Endothelial cell of umbilical vein (primary cell): Measurements from ENCODE around the gene BRME1. TPM values are rescaled to one million over a fixed set of nuclear protein-coding genes. Genes with fewer than 3 reads are reported as not detected.

Source experiments
- BruUV-seq: library from RNA; stranded (reverse); fragments of 400-500 nt; replicated peaks from 2 replicates; lab custom pipeline; 2021; lab: Mats Ljungman, UMichigan
- CTCF ChIA-PET: fragments of 300-600, 350-600 bp; sonication (Branson Sonifier 250); formaldehyde crosslinking; loops from one replicate; lab custom pipeline; 2021; ENCODE audit warnings: antibody characterized with exemption, inconsistent platforms; lab: Charles Lee
- POLR2A ChIA-PET: fragments of 300-600, 350-600 bp; sonication (Branson Sonifier 250); formaldehyde crosslinking; loops from one replicate; lab custom pipeline; 2021; ENCODE audit warnings: antibody characterized with exemption, inconsistent platforms; lab: Charles Lee
- DNase-seq: peaks from one replicate; pipeline ENCODE4 v3.0.0-alpha.2; 2011; ENCODE audit warnings: low read depth, low spot score
- FAIRE-seq: peaks from 2 replicates; lab custom pipeline; 2011; peaks lifted over from hg19 to GRCh38; lab: Jason Lieb, UNC
- H2AFZ ChIP-seq: 2 replicates; pipeline ENCODE4 v1.6.0; 2012; ENCODE audit warnings: low read depth, low read length, control low read depth, inconsistent platforms
- H3K27ac ChIP-seq: 2 replicates; pipeline ENCODE4 v1.5.1; 2011; ENCODE audit warnings: low read depth, mild to moderate bottlenecking, control low read depth, low read length, moderate library complexity; ENCODE audit not compliant: insufficient read depth
- H3K27me3 ChIP-seq, 2 experiments: 2 replicates each; pipeline versions ENCODE4 v1.6.0 to v1.6.1; 2011; ENCODE audit warnings: low read length in 2 of 2, mixed read lengths in 1 of 2; ENCODE audit not compliant: control insufficient read depth in 2 of 2, insufficient read depth in 2 of 2
- H3K36me3 ChIP-seq, 2 experiments: 2 replicates in 1 of 2; 3 replicates in 1 of 2; pipeline ENCODE4 v1.5.1; 2011; ENCODE audit warnings: low read length in 2 of 2, mild to moderate bottlenecking in 1 of 2, moderate library complexity in 1 of 2; ENCODE audit not compliant: control insufficient read depth in 2 of 2, insufficient read depth in 2 of 2; ENCODE audit errors: extremely low read depth in 1 of 2
- H3K4me1 ChIP-seq: 3 replicates; pipeline ENCODE4 v1.5.1; 2011; ENCODE audit warnings: mild to moderate bottlenecking, low read length; ENCODE audit not compliant: control insufficient read depth, insufficient read depth; ENCODE audit errors: extremely low read depth
- H3K4me2 ChIP-seq: 2 replicates; pipeline ENCODE4 v1.6.1; 2011; ENCODE audit warnings: low read length, control low read depth, mixed read lengths; ENCODE audit not compliant: insufficient read depth
- H3K4me3 ChIP-seq, 3 experiments: fragments of 200-600 bp in 1 of 3; sonication (generic), shearing (Covaris generic) in 1 of 3; replicated peaks in 1 of 3; 2 replicates each; pipeline ENCODE4 v1.5.1; 2011 to 2016; ENCODE audit warnings: control low read depth in 3 of 3, low read length in 3 of 3, mild to moderate bottlenecking in 2 of 3, inconsistent platforms in 1 of 3, low read depth in 1 of 3, moderate library complexity in 1 of 3; ENCODE audit not compliant: insufficient read depth in 1 of 3
- H3K79me2 ChIP-seq: 2 replicates; pipeline ENCODE4 v1.6.0; 2012; ENCODE audit warnings: low read length, inconsistent platforms; ENCODE audit not compliant: control insufficient read depth, insufficient read depth
- H3K9ac ChIP-seq: replicated peaks from 2 replicates; pipeline ENCODE3; 2011; ENCODE audit warnings: low read length, control low read depth; ENCODE audit not compliant: insufficient read depth; ENCODE audit errors: extremely low read depth
- H3K9me1 ChIP-seq: replicated peaks from 3 replicates; pipeline ENCODE4 v1.6.0; 2011; ENCODE audit warnings: mild to moderate bottlenecking, low read length; ENCODE audit not compliant: control insufficient read depth, insufficient read depth; ENCODE audit errors: extremely low read depth
- H3K9me3 ChIP-seq: replicated peaks from 2 replicates; pipeline ENCODE4 v1.5.1; 2012; ENCODE audit warnings: low read length, inconsistent platforms; ENCODE audit not compliant: control insufficient read depth, insufficient read depth
- H4K20me1 ChIP-seq: replicated peaks from 2 replicates; pipeline ENCODE3; 2011; ENCODE audit warnings: mild to moderate bottlenecking, low read length; ENCODE audit not compliant: control insufficient read depth, insufficient read depth; ENCODE audit errors: extremely low read depth
- CTCF ChIP-seq, 2 donors: IDR thresholded peaks; 1 replicate in 1 of 2; 2 replicates in 1 of 2; pipeline ENCODE4 v1.5.1; 2011; ENCODE audit warnings: low read length in 2 of 2, mild to moderate bottlenecking in 2 of 2, moderate library complexity in 2 of 2, control low read depth in 1 of 2, inconsistent platforms in 1 of 2, low read depth in 1 of 2; ENCODE audit not compliant: insufficient read depth in 1 of 2; ENCODE audit errors: extremely low read depth in 1 of 2
- EZH2 ChIP-seq: IDR thresholded peaks from 2 replicates; pipeline ENCODE4 v1.6.1; 2012; ENCODE audit warnings: borderline replicate concordance, low read depth, mild to moderate bottlenecking, moderate library complexity, low read length, inconsistent platforms; ENCODE audit not compliant: severe bottlenecking
- FOS ChIP-seq: IDR thresholded peaks from 2 replicates; pipeline ENCODE4 v1.6.1; 2011; ENCODE audit warnings: mild to moderate bottlenecking, low read length, moderate library complexity, borderline replicate concordance; ENCODE audit not compliant: insufficient read depth
- GATA2 ChIP-seq: IDR thresholded peaks from 2 replicates; pipeline ENCODE4 v1.7.0; 2011; ENCODE audit warnings: low read depth, mild to moderate bottlenecking, moderate library complexity, mixed read lengths, low read length; ENCODE audit not compliant: insufficient read length, insufficient read depth
- JUN ChIP-seq: IDR thresholded peaks from 2 replicates; pipeline ENCODE4 v1.6.1; 2011; ENCODE audit warnings: borderline replicate concordance, low read depth; ENCODE audit not compliant: insufficient read length, insufficient read depth
- MAX ChIP-seq: IDR thresholded peaks from 2 replicates; pipeline ENCODE4 v1.6.1; 2011; ENCODE audit not compliant: insufficient read depth, insufficient read length
- MYC ChIP-seq: IDR thresholded peaks from one replicate; pipeline ENCODE4 v1.6.1; 2011; ENCODE audit warnings: mild to moderate bottlenecking, low read depth, low read length
- POLR2A ChIP-seq: IDR thresholded peaks from 2 replicates; pipeline ENCODE4 v1.6.1; 2012; ENCODE audit warnings: low read depth, mild to moderate bottlenecking, control low read depth, low read length
- POLR2AphosphoS5 ChIP-seq: IDR thresholded peaks from 2 replicates; pipeline ENCODE4 v1.6.1; 2012; ENCODE audit warnings: low read depth, mild to moderate bottlenecking, control low read depth, low read length, moderate library complexity; ENCODE audit not compliant: insufficient read depth
- dilution Hi-C: fragments of 300-500 bp; cut with MboI; formaldehyde crosslinking; loops from one replicate; pipeline ENCODE4 v1.15.0; 2019; ENCODE audit warnings: low sequenced_read_pairs; ENCODE audit not compliant: extremely low pct_ligation_motif_present
- intact Hi-C: fragments of 100-400 bp; cut with micrococcal nuclease; formaldehyde crosslinking; loops from one replicate; pipeline ENCODE4 v1.10.0; 2022
- polyA plus RNA-seq, 4 experiments: library from polyadenylated mRNA; depleted of rRNA in 3 of 4; stranded (reverse) in 3 of 4; unstranded in 1 of 4; fragments of >200 nt; gene quantifications; 2 replicates each; pipeline versions ENCODE4 v1.2.1 to v1.2.3, GENCODE V29; 2011 to 2012; ENCODE audit warnings: missing spikeins in 1 of 4
- total RNA-seq: library from RNA; stranded (reverse); gene quantifications from 2 replicates; pipeline ENCODE4 v1.2.3, GENCODE V29; 2021

The BRME1 gene
- total and polyA plus RNA-seq, 2 donors (not counting 3 experiments of a cell fraction or from before 2014, with no cell fraction given), result 0.69 to 2.5 TPM

GRCh38 chr19:13906521-13906904 lies 596 bp upstream of the BRME1 start:
- no peak for DNase-seq
- intact Hi-C loops (loop anchor here (1.0 to 5.0 kb wide), 3 partner anchors 46 to 175 kb away; partner anchors contain the start of genes DCAF15 and IL27RA), dilution Hi-C loops (no loop called here)
- H3K9me3 ChIP-seq, result no peaks in the 10 kb centered on the region
- no peak for TF ChIP-seq CTCF (IDR thresholded peaks at IDR 0.05; ENCODE audit: extremely low read depth in 1 of 2, insufficient read depth in 1 of 2, low read depth in 1 of 2, low read length in 2 of 2)
- no peak for TF ChIP-seq FOS
- TF ChIP-seq JUN, result no peak
- no peak for TF ChIP-seq MAX
- TF ChIP-seq POLR2AphosphoS5, result no peak
- no peak for TF ChIP-seq EZH2
- no peak for TF ChIP-seq GATA2
- no peak for TF ChIP-seq MYC
- TF ChIP-seq POLR2A, result no peak
- no peaks in the 10 kb centered on the region for H4K20me1 ChIP-seq
- peaks cover 7% of the 10 kb centered on the region for H3K4me1 ChIP-seq
- H3K4me2 ChIP-seq, result peak overlapping the region; percentile 72
- H3K9me1 ChIP-seq, result no peaks in the 10 kb centered on the region
- H3K27me3 ChIP-seq, result no peaks in the 10 kb centered on the region
- peak overlapping the region; percentile 63 for H3K9ac ChIP-seq
- H3K79me2 ChIP-seq, result no peaks in the 10 kb centered on the region
- BruUV-seq, result no TSS peak
- ChIA-PET CTCF (interaction anchor here (1.1 to 1.3 kb wide), 2 partner anchors 125 to 153 kb away, joined by 3 to 5 read pairs; partner anchors contain the start of gene IL27RA), POLR2A (interaction anchor here (0.6 kb wide), 1 partner anchor 495 kb away, joined by 4 read pairs; no protein-coding TSS in a partner anchor)
- H3K4me3 ChIP-seq, result peak overlapping the region; percentile 78 to 88 (median 85)
- H2AFZ ChIP-seq, result peak overlapping the region; percentile 100
- H3K27ac ChIP-seq, result no peak overlapping the region
- H3K36me3 ChIP-seq, result peaks cover 0 to 2% of the 10 kb centered on the region in 2 experiments
- peak; percentile 53 for FAIRE-seq
